ENCODE results near the gene ZBTB16. TPM values are rescaled to one million over a fixed set of nuclear protein-coding genes. Genes with fewer than 3 reads are reported as not detected.

Gene ZBTB16
- total RNA-seq, 2 experiments from 2014 or later: 11.0 to 11.8 TPM

GRCh38 chr11:114188851-114189570 is 129.5 kb downstream of the ZBTB16 start:
- CTCF ChIA-PET: interaction anchor here (1.8 kb wide), 1 partner anchor 72 kb away, joined by 4 read pairs; no protein-coding TSS in a partner anchor
- Mint-ChIP-seq H3K27ac (no peak overlapping the region), H3K36me3 (ENCODE audit: low read depth) (peaks cover 43% of the 10 kb centered on the region), H3K9me3 (peaks cover 22% of the 10 kb centered on the region), H3K4me3 (no peak overlapping the region), H3K27me3 (no peaks in the 10 kb centered on the region), H3K4me1 (peaks cover 44% of the 10 kb centered on the region)
- POLR2A ChIA-PET: interaction anchor here (1.1 kb wide), 1 partner anchor 29 kb away, joined by 4 read pairs; no protein-coding TSS in a partner anchor
- DNase-seq: no peak

- ChIA-PET CTCF (no interaction called here), POLR2A (interaction anchor here (1.6 kb wide), 1 partner anchor 22 kb away, joined by 6 read pairs; no protein-coding TSS in a partner anchor)
- no peak overlapping the region for H3K27ac Mint-ChIP-seq
- peaks cover 34% of the 10 kb centered on the region for H3K4me1 Mint-ChIP-seq
- no peak for DNase-seq
- peaks cover 37% of the 10 kb centered on the region for H3K36me3 Mint-ChIP-seq (ENCODE audit: low read depth)
- H3K9me3 Mint-ChIP-seq: peaks cover 18% of the 10 kb centered on the region
- H3K4me3 Mint-ChIP-seq: no peak overlapping the region
- no peaks in the 10 kb centered on the region for H3K27me3 Mint-ChIP-seq
Measured at GRCh38 chr11:114190630-114191029, 131.1 kb downstream of the ZBTB16 start.

- DNase-seq: no peak
- peaks cover 24% of the 10 kb centered on the region for H3K4me1 Mint-ChIP-seq
- no peak overlapping the region for H3K4me3 Mint-ChIP-seq
- H3K27ac Mint-ChIP-seq: no peak overlapping the region
- H3K9me3 Mint-ChIP-seq: peaks cover 18% of the 10 kb centered on the region
- H3K27me3 Mint-ChIP-seq: no peaks in the 10 kb centered on the region
- CTCF ChIA-PET: interaction anchor here (1.0 to 3.7 kb wide), 8 partner anchors 9 to 154 kb away, joined by 3 to 22 read pairs (median 6); no protein-coding TSS in a partner anchor
- peaks cover 33% of the 10 kb centered on the region for H3K36me3 Mint-ChIP-seq (ENCODE audit: low read depth)
- POLR2A ChIA-PET: interaction anchor here (1.0 to 2.3 kb wide), 6 partner anchors 8 to 31 kb away, joined by 3 to 20 read pairs (median 6); no protein-coding TSS in a partner anchor
Measured at GRCh38 chr11:114191893-114192292, 132.4 kb downstream of the ZBTB16 start.

- ChIA-PET CTCF (interaction anchor here (0.6 to 3.7 kb wide), 12 partner anchors 10 to 155 kb away, joined by 3 to 22 read pairs (median 4); no protein-coding TSS in a partner anchor), POLR2A (interaction anchor here (1.0 to 2.3 kb wide), 7 partner anchors 9 to 131 kb away, joined by 3 to 20 read pairs (median 4); no protein-coding TSS in a partner anchor)
- DNase-seq: no peak
- Mint-ChIP-seq H3K4me3 (no peak overlapping the region), H3K4me1 (peaks cover 16% of the 10 kb centered on the region), H3K9me3 (peaks cover 18% of the 10 kb centered on the region), H3K27me3 (no peaks in the 10 kb centered on the region), H3K36me3 (ENCODE audit: low read depth) (peaks cover 25% of the 10 kb centered on the region), H3K27ac (no peak overlapping the region)
Measured at GRCh38 chr11:114192841-114193389, 133.4 kb downstream of the ZBTB16 start.

GRCh38 chr11:114193730-114194679 is 134.5 kb downstream of the ZBTB16 start:
- Mint-ChIP-seq H3K4me1 (peaks cover 7% of the 10 kb centered on the region), H3K27me3 (no peaks in the 10 kb centered on the region), H3K36me3 (ENCODE audit: low read depth) (peaks cover 16% of the 10 kb centered on the region), H3K4me3 (no peak overlapping the region), H3K27ac (no peak overlapping the region), H3K9me3 (peaks cover 18% of the 10 kb centered on the region)
- DNase-seq: no peak
- CTCF ChIA-PET: interaction anchor here (1.6 to 3.7 kb wide), 2 partner anchors 11 to 16 kb away, joined by 4 to 22 read pairs; no protein-coding TSS in a partner anchor
- POLR2A ChIA-PET: interaction anchor here (1.0 to 2.3 kb wide), 4 partner anchors 11 to 132 kb away, joined by 3 to 20 read pairs (median 4); no protein-coding TSS in a partner anchor

GRCh38 chr11:114194702-114195101 is 135.2 kb downstream of the ZBTB16 start:
- ChIA-PET CTCF (interaction anchor here (3.7 kb wide), 1 partner anchor 12 kb away, joined by 22 read pairs; no protein-coding TSS in a partner anchor), POLR2A (interaction anchor here (1.7 kb wide), 1 partner anchor 133 kb away, joined by 3 read pairs; no protein-coding TSS in a partner anchor)
- peaks cover 6% of the 10 kb centered on the region for H3K4me1 Mint-ChIP-seq
- H3K36me3 Mint-ChIP-seq (ENCODE audit: low read depth): peaks cover 15% of the 10 kb centered on the region
- no peak overlapping the region for H3K4me3 Mint-ChIP-seq
- H3K27ac Mint-ChIP-seq: no peak overlapping the region
- H3K27me3 Mint-ChIP-seq: no peaks in the 10 kb centered on the region
- no peak for DNase-seq
- peaks cover 18% of the 10 kb centered on the region for H3K9me3 Mint-ChIP-seq

- Mint-ChIP-seq H3K27me3 (no peaks in the 10 kb centered on the region), H3K36me3 (ENCODE audit: low read depth) (peaks cover 11% of the 10 kb centered on the region), H3K4me1 (peaks cover 6% of the 10 kb centered on the region), H3K4me3 (no peak overlapping the region), H3K9me3 (peaks cover 14% of the 10 kb centered on the region), H3K27ac (no peak overlapping the region)
- DNase-seq: no peak
- POLR2A ChIA-PET: no interaction called here
- CTCF ChIA-PET: interaction anchor here (1.6 to 3.7 kb wide), 2 partner anchors 12 to 13 kb away, joined by 5 to 22 read pairs; no protein-coding TSS in a partner anchor
Measured at GRCh38 chr11:114195151-114195550, 135.6 kb downstream of the ZBTB16 start.

GRCh38 chr11:114195981-114196731 is 136.6 kb downstream of the ZBTB16 start:
- CTCF ChIA-PET: interaction anchor here (1.1 to 1.6 kb wide), 3 partner anchors 10 to 174 kb away, joined by 3 to 5 read pairs (median 5); no protein-coding TSS in a partner anchor
- DNase-seq: no peak
- H3K4me3 Mint-ChIP-seq: no peak overlapping the region
- H3K9me3 Mint-ChIP-seq: peaks cover 7% of the 10 kb centered on the region
- peaks cover 5% of the 10 kb centered on the region for H3K36me3 Mint-ChIP-seq (ENCODE audit: low read depth)
- H3K27me3 Mint-ChIP-seq: no peaks in the 10 kb centered on the region
- H3K4me1 Mint-ChIP-seq: peaks cover 8% of the 10 kb centered on the region
- POLR2A ChIA-PET: interaction anchor here (1.0 to 1.1 kb wide), 2 partner anchors 9 to 13 kb away, joined by 3 to 7 read pairs; no protein-coding TSS in a partner anchor
- H3K27ac Mint-ChIP-seq: no peak overlapping the region

- Mint-ChIP-seq H3K27ac (no peak overlapping the region), H3K36me3 (ENCODE audit: low read depth) (no peaks in the 10 kb centered on the region), H3K9me3 (no peaks in the 10 kb centered on the region), H3K4me1 (peaks cover 12% of the 10 kb centered on the region), H3K27me3 (no peaks in the 10 kb centered on the region), H3K4me3 (no peak overlapping the region)
- ChIA-PET CTCF (interaction anchor here (1.0 to 1.6 kb wide), 3 partner anchors 14 to 175 kb away, joined by 3 to 5 read pairs (median 3); no protein-coding TSS in a partner anchor), POLR2A (interaction anchor here (1.0 to 1.1 kb wide), 3 partner anchors 10 to 14 kb away, joined by 3 to 7 read pairs (median 3); no protein-coding TSS in a partner anchor)
- DNase-seq: no peak
Measured at GRCh38 chr11:114196997-114197703, 137.6 kb downstream of the ZBTB16 start.

GRCh38 chr11:114197799-114198500 is 138.4 kb downstream of the ZBTB16 start:
- H3K9me3 Mint-ChIP-seq: no peaks in the 10 kb centered on the region
- H3K4me1 Mint-ChIP-seq: peaks cover 13% of the 10 kb centered on the region
- no peak for DNase-seq
- CTCF ChIA-PET: interaction anchor here (0.7 to 1.0 kb wide), 3 partner anchors 17 to 137 kb away, joined by 3 read pairs; no protein-coding TSS in a partner anchor
- POLR2A ChIA-PET: interaction anchor here (1.0 kb wide), 1 partner anchor 14 kb away, joined by 3 read pairs; no protein-coding TSS in a partner anchor
- no peak overlapping the region for H3K27ac Mint-ChIP-seq
- no peaks in the 10 kb centered on the region for H3K27me3 Mint-ChIP-seq
- no peak overlapping the region for H3K4me3 Mint-ChIP-seq
- H3K36me3 Mint-ChIP-seq (ENCODE audit: low read depth): no peaks in the 10 kb centered on the region

GRCh38 chr11:114199051-114199450 is 139.5 kb downstream of the ZBTB16 start:
- Mint-ChIP-seq H3K9me3 (no peaks in the 10 kb centered on the region), H3K27me3 (no peaks in the 10 kb centered on the region), H3K36me3 (ENCODE audit: low read depth) (no peaks in the 10 kb centered on the region), H3K27ac (no peak overlapping the region), H3K4me3 (no peak overlapping the region), H3K4me1 (peaks cover 13% of the 10 kb centered on the region)
- ChIA-PET POLR2A (no interaction called here), CTCF (no interaction called here)
- DNase-seq: no peak
